Anterior cingulate cortex (tissue), 58 donors: ENCODE results near the gene IGFBP4.

Experiments used
- DNase-seq, 58 donors: peaks; one replicate each; lab custom pipeline; 2025; lab: John Stamatoyannopoulos, UW

The IGFBP4 gene

GRCh38 chr17:40506786-40507185, 63.5 kb downstream of the IGFBP4 start:
- DNase-seq = no peak
